HepG2 (cell line): ENCODE measurements around the gene SLC22A23. TPM values are rescaled to one million over a fixed set of nuclear protein-coding genes. Genes with fewer than 3 reads are reported as not detected.
A peak's percentile ranks its signal among the peaks of the same experiment; 100 is the strongest.

Source experiments
- CEBPB ChIP-seq: IDR thresholded peaks from 2 replicates; pipeline ENCODE4 v1.6.1; 2011; ENCODE audit warnings: low read depth, low read length, improper control_type of control experiment, borderline replicate concordance
- FLYWCH1 ChIP-seq: sonication (generic); formaldehyde crosslinking; IDR thresholded peaks from 2 replicates; pipeline ENCODE4 v1.8.1; 2023; ENCODE audit warnings: mild to moderate bottlenecking, missing genetic modification reagents
- FOXO1 ChIP-seq: sonication (generic); formaldehyde crosslinking; IDR thresholded peaks from 2 replicates; pipeline ENCODE4 v1.4.0; 2020; ENCODE audit warnings: missing genetic modification reagents
- GMEB2 ChIP-seq: IDR thresholded peaks from 2 replicates; pipeline ENCODE4 v1.6.1; 2016; ENCODE audit warnings: missing biosample characterization, missing genetic modification reagents, low read depth
- GTF2F1 ChIP-seq: fragments of 150-350 bp; IDR thresholded peaks from 2 replicates; pipeline ENCODE4 v1.6.1; 2014; ENCODE audit warnings: low read length
- KLF9 ChIP-seq: IDR thresholded peaks from 2 replicates; pipeline ENCODE4 v1.6.1; 2016; ENCODE audit warnings: low read depth
- SMAD3 ChIP-seq: sonication (generic); formaldehyde crosslinking; IDR thresholded peaks from 2 replicates; pipeline ENCODE4 v1.4.0; 2020; ENCODE audit warnings: missing genetic modification reagents
- ZMYM2 ChIP-seq: sonication (generic); formaldehyde crosslinking; IDR thresholded peaks from 2 replicates; pipeline ENCODE4 v1.8.0; 2022; ENCODE audit warnings: mild to moderate bottlenecking, missing genetic modification reagents
- ZNF343 ChIP-seq: sonication (generic); formaldehyde crosslinking; IDR thresholded peaks from 2 replicates; pipeline ENCODE4 v1.4.0; 2020; ENCODE audit warnings: mild to moderate bottlenecking, missing genetic modification reagents
- ZNF354B ChIP-seq: sonication (generic); formaldehyde crosslinking; IDR thresholded peaks from 2 replicates; pipeline ENCODE4 v1.8.0; 2022; ENCODE audit warnings: mild to moderate bottlenecking, missing genetic modification reagents
- ZNF430 ChIP-seq: sonication (generic); formaldehyde crosslinking; IDR thresholded peaks from 2 replicates; pipeline ENCODE4 v1.9.0; 2021; ENCODE audit warnings: mild to moderate bottlenecking, missing genetic modification reagents
- ZNF44 ChIP-seq: sonication (generic); formaldehyde crosslinking; IDR thresholded peaks from 2 replicates; pipeline ENCODE4 v1.5.1; 2020; ENCODE audit warnings: mild to moderate bottlenecking, missing genetic modification reagents
- ZNF558 ChIP-seq: sonication (generic); formaldehyde crosslinking; IDR thresholded peaks from 2 replicates; pipeline ENCODE4 v1.9.0; 2022; ENCODE audit warnings: mild to moderate bottlenecking, missing genetic modification reagents, borderline replicate concordance
- ZNF678 ChIP-seq: sonication (generic); formaldehyde crosslinking; IDR thresholded peaks from 2 replicates; pipeline ENCODE4 v1.4.0; 2020; ENCODE audit warnings: mild to moderate bottlenecking, missing genetic modification reagents
- ZNF724P ChIP-seq: sonication (generic); formaldehyde crosslinking; IDR thresholded peaks from 2 replicates; pipeline ENCODE4 v1.8.0; 2022; ENCODE audit warnings: missing genetic modification reagents, borderline replicate concordance
- ZNF777 ChIP-seq: sonication (generic); formaldehyde crosslinking; IDR thresholded peaks from 2 replicates; pipeline ENCODE4 v1.4.0; 2020; ENCODE audit warnings: missing genetic modification reagents
- ZNF790 ChIP-seq: sonication (generic); formaldehyde crosslinking; IDR thresholded peaks from 2 replicates; pipeline ENCODE4 v1.8.0; 2022; ENCODE audit warnings: missing genetic modification reagents, mild to moderate bottlenecking, borderline replicate concordance
- ZSCAN22 ChIP-seq: sonication (generic); formaldehyde crosslinking; IDR thresholded peaks from 2 replicates; pipeline ENCODE4 v1.4.0; 2020; ENCODE audit warnings: mild to moderate bottlenecking, missing genetic modification reagents
- polyA plus RNA-seq, 8 experiments: library from polyadenylated mRNA; depleted of rRNA in 3 of 8; stranded (reverse) in 7 of 8; unstranded in 1 of 8; fragments of >200 nt; fragmentation: Illumina TruSeq in 4 of 8; extraction: Trizol in 4 of 8; gene quantifications; 2 replicates each; pipeline versions ENCODE4 v1.2.1 to v1.2.3, GENCODE V29; 2011 to 2016; ENCODE audit warnings: low read depth in 4 of 8, missing spikeins in 1 of 8, mixed read lengths in 1 of 8; ENCODE audit not compliant: insufficient read depth in 1 of 8
- total RNA-seq, 5 experiments: library from RNA; depleted of rRNA; stranded (reverse); fragments of >200 nt; fragmentation: Illumina TruSeq; extraction: Trizol; gene quantifications; 2 replicates each; pipeline ENCODE4 v1.2.3, GENCODE V29; 2016; ENCODE audit warnings: low read depth in 1 of 5
- TF ChIP-seq, protein P1 (sequence below), 2 experiments: sonication (generic) in 1 of 2; formaldehyde crosslinking in 1 of 2; IDR thresholded peaks; 2 replicates each; pipeline versions ENCODE4 v1.4.0 to v1.6.1; 2016 to 2020; ENCODE audit warnings: borderline replicate concordance in 1 of 2, low read depth in 1 of 2, mild to moderate bottlenecking in 1 of 2, missing genetic modification reagents in 1 of 2
- TF ChIP-seq, protein P2 (sequence below): sonication (generic); formaldehyde crosslinking; IDR thresholded peaks from 2 replicates; pipeline ENCODE4 v1.5.0; 2020; ENCODE audit warnings: mild to moderate bottlenecking, missing genetic modification reagents
- TF ChIP-seq, protein P3 (sequence below): sonication (generic); formaldehyde crosslinking; IDR thresholded peaks from 2 replicates; pipeline ENCODE4 v1.8.0; 2022; ENCODE audit warnings: missing genetic modification reagents, low read depth, mild to moderate bottlenecking, borderline replicate concordance
- TF ChIP-seq, protein P4 (sequence below): sonication (generic); formaldehyde crosslinking; IDR thresholded peaks from 2 replicates; pipeline ENCODE4 v1.5.0; 2020; ENCODE audit warnings: missing genetic modification reagents

The SLC22A23 gene
- total and polyA plus RNA-seq, 2 of the 13 experiments (the other 11 are each of a cell fraction or from before 2014, with no cell fraction given), result 11.8 to 17.5 TPM

DNA sequence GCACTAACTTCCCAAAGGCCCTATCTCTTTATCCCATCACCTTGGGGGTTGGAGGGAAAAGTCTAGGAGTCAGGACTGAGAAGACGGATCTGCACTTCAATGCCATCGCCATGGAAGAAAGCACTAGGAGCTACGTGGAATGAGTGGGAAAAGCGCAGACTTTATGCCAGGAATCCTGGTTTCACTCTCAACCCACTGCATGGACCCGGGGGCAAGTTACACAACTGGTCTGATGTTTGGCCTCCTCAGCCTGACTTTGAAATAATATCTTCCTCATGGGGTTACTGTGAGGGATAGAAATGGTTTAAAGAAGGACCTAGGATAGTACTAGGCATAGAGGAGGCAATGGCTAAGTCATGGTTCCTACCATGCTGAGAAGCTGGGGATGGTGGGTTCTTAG is 211.6 kb downstream of the SLC22A23 start (continued):
- TF ChIP-seq, protein P1, sequence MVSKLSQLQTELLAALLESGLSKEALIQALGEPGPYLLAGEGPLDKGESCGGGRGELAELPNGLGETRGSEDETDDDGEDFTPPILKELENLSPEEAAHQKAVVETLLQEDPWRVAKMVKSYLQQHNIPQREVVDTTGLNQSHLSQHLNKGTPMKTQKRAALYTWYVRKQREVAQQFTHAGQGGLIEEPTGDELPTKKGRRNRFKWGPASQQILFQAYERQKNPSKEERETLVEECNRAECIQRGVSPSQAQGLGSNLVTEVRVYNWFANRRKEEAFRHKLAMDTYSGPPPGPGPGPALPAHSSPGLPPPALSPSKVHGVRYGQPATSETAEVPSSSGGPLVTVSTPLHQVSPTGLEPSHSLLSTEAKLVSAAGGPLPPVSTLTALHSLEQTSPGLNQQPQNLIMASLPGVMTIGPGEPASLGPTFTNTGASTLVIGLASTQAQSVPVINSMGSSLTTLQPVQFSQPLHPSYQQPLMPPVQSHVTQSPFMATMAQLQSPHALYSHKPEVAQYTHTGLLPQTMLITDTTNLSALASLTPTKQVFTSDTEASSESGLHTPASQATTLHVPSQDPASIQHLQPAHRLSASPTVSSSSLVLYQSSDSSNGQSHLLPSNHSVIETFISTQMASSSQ (IDR thresholded peaks at IDR 0.05; ENCODE audit: low read depth), result no peak
- TF ChIP-seq, protein P1 (CRISPR knock-in tag; IDR thresholded peaks at IDR 0.05; ENCODE audit: borderline replicate concordance), result no peak
- TF ChIP-seq KLF9 (CRISPR knock-in tag) (no peak), ZNF44 (CRISPR knock-in tag) (no peak), FOXO1 (CRISPR knock-in tag) (no peak), ZNF343 (CRISPR knock-in tag) (no peak), CEBPB (peak; percentile 90), ZNF354B (no peak), ZNF558 (CRISPR knock-in tag) (no peak), ZSCAN22 (CRISPR knock-in tag) (no peak), ZNF678 (CRISPR knock-in tag) (no peak), ZNF724P (CRISPR knock-in tag) (no peak), FLYWCH1 (no peak), SMAD3 (no peak), ZNF790 (CRISPR knock-in tag) (no peak), ZMYM2 (peak; percentile 29; the same call in 1 of the 2 replicates), GMEB2 (CRISPR knock-in tag) (no peak), ZNF430 (CRISPR knock-in tag) (no peak), GTF2F1 (no peak), ZNF777 (CRISPR knock-in tag) (no peak)
- TF ChIP-seq, protein P2, sequence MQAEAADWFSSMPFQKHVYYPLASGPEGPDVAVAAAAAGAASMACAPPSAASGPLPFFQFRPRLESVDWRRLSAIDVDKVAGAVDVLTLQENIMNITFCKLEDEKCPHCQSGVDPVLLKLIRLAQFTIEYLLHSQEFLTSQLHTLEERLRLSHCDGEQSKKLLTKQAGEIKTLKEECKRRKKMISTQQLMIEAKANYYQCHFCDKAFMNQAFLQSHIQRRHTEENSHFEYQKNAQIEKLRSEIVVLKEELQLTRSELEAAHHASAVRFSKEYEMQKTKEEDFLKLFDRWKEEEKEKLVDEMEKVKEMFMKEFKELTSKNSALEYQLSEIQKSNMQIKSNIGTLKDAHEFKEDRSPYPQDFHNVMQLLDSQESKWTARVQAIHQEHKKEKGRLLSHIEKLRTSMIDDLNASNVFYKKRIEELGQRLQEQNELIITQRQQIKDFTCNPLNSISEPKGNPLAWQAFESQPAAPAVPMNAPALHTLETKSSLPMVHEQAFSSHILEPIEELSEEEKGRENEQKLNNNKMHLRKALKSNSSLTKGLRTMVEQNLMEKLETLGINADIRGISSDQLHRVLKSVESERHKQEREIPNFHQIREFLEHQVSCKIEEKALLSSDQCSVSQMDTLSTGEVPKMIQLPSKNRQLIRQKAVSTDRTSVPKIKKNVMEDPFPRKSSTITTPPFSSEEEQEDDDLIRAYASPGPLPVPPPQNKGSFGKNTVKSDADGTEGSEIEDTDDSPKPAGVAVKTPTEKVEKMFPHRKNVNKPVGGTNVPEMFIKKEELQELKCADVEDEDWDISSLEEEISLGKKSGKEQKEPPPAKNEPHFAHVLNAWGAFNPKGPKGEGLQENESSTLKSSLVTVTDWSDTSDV (CRISPR knock-in tag), result no peak
- TF ChIP-seq, protein P3, sequence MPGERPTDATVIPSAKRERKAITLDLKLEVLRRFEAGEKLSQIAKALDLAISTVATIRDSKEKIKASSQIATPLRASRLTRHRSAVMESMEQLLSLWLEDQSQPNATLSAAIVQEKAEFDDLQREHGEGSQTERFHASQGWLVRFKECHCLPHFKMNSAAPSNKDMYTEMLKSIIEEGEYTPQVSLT (CRISPR knock-in tag), result no peak
- TF ChIP-seq, protein P4, sequence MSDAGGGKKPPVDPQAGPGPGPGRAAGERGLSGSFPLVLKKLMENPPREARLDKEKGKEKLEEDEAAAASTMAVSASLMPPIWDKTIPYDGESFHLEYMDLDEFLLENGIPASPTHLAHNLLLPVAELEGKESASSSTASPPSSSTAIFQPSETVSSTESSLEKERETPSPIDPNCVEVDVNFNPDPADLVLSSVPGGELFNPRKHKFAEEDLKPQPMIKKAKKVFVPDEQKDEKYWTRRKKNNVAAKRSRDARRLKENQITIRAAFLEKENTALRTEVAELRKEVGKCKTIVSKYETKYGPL (CRISPR knock-in tag), result peak; percentile 67; the same call in 1 of the 2 replicates
